GM13977 (cell line): Measurements from ENCODE around the gene ENOX2.

Experiments used
- DNase-seq: peaks from one replicate; pipeline ENCODE4 v3.0.0; 2012; ENCODE audit warnings: low spot score
- CTCF ChIP-seq: IDR thresholded peaks from 2 replicates; pipeline ENCODE4 v1.5.1; 2012; ENCODE audit warnings: mild to moderate bottlenecking, control low read depth; ENCODE audit not compliant: insufficient read depth; ENCODE audit errors: extremely low read depth, missing control alignments
- in situ Hi-C: fragments of 300-500 bp; cut with MboI; formaldehyde crosslinking; loops from one replicate; pipeline ENCODE4 v1.12.0; 2022; ENCODE audit warnings: low sequenced_read_pairs, low pct_unique_long_range_greater_than_20kb, mixed read lengths, inconsistent platforms; ENCODE audit not compliant: unreplicated experiment

ENOX2 gene

GRCh38 chrX:130836447-130836846 lies 66.6 kb downstream of the ENOX2 start:
- in situ Hi-C loops, result no loop called here
- no peak for TF ChIP-seq CTCF
- no peak for DNase-seq

DNA sequence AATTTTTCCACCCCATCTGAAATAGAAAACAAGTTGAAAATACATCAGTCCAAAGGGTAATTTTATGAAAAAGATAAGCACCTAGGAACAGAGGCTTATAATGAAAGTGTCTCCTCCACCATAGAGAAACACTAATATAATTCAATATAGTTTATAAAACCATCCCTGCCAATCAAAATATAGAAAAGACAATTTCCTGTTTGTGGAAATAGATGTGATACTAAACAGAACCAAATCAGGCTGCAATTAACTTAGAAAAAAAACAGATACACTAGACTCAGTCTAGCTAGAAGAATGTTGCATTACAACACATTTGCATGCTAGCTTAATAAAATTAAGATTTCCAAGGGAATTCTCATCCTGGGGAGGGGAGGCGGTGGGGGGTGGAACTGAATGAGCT lies 68.2 kb downstream of the ENOX2 start:
- DNase-seq, result no peak
- TF ChIP-seq CTCF, result no peak
- in situ Hi-C loops, result no loop called here

- TF ChIP-seq CTCF, result no peak
- in situ Hi-C loops, result no loop called here
- no peak for DNase-seq
These were observed 68.9 kb downstream of the ENOX2 start for GRCh38 chrX:130834149-130834548.

DNA sequence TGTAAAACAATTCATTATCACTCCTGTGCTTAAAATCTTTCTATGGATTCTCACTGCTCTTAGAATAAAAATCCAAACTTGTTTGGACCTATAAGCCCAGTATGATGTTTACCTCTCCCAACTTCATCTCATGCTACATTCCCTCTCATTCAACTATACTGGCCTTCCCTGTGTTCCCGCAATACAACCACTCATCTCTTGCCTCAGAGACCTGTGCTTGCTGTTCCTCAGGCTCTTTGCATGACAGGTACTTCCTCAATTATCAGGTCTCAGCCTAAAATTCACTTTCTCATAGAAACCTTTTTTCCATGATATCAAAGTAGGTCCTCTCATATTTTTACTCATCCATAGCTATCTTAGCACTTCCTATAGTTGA lies 71.7 kb downstream of the ENOX2 start:
- TF ChIP-seq CTCF, result no peak
- no peak for DNase-seq
- in situ Hi-C loops, result no loop called here

DNA sequence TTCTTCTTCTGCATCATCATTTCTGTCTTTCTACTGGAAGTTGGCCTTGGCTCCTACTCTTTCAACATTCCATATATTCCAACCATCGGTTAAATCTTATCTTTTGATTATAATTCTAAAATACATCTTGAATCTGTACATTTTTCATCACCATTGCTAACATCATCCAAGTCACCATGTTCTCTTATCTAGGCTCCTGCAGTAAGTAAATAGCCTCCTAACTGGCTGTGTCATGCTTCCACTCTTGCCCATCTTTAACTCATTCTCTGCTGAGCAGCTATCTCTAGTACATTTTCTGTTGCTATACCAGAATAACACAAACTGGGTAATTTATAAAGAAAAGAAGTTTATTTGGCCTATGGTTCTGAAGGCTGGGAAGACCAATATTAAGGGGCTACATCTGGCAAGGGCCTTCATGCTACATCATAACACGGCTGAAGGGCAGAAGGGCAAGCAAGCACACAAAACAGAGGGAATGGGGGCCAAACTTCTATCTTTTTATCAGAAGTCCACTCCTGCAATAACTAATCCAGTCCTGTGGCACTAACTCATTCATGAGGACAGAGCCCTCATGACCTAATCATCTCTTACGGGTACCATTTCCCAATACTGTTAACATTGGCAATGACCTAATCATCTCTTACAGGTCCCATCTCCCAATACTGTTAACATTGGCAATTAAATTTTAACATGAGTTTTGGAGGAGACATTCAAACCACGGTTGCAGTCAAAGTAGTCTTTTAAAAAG lies 72.2 kb downstream of the ENOX2 start:
- DNase-seq, result no peak
- TF ChIP-seq CTCF, result no peak
- in situ Hi-C loops, result no loop called here

GRCh38 chrX:130829526-130830515 lies 73.2 kb downstream of the ENOX2 start:
- no peak for DNase-seq
- no peak for TF ChIP-seq CTCF
- in situ Hi-C loops, result no loop called here
